GM18499 (cell line): ENCODE results near the gene PRKRIP1.
"Not testable (repeated sequence)": the region's sequence is repeated elsewhere in the genome, so short reads cannot be mapped to it uniquely, and the experiment has no call there.

Source experiments
- ATAC-seq: cut with Tn5 transposase; IDR thresholded peaks from one replicate; pipeline ENCODE4 v1.9.1; 2021; ENCODE audit warnings: moderate number of reproducible peaks; ENCODE audit not compliant: insufficient read depth, unreplicated experiment

PRKRIP1 gene

DNA sequence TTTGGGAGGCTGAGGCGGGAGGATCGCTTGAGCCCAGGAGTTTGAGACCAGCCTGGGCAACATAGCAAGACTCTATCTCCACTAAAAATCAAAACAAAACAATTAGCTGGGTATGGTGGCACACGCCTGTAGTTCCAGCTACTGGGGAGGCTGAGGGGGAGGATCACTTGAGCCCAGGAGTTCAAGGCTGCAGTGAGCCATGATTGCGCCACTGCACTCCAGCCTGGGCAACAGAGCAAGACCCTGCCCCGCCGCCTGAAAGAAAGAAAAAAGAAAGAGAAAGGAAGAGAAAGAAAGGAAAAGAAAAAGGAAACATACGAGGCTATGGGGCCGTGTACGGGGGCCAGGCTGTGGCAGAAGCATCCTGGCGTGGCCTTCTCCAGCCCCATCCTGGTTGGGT, 58.8 kb downstream of the PRKRIP1 start:
- not testable (repeated sequence) for ATAC-seq

DNA sequence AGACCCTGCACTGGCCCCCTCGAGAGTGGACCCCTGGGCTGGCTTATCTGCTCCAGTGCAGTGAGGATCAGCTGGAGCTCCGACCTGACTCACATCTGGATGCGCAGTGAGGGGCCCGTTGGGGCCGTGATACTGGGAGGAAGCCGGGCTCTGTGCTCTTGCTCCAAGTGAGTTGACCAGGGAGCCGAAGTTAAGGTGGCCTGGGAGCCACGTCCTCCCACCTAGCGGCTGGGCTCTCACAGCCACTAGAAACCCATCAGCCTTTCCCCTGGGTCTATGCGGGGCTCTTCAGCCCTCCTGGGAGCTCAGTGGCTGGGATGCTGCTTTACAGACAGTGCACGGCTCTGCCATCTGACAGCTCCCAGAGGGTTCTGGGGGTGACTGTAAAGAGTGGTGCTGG, 59.4 kb downstream of the PRKRIP1 start:
- ATAC-seq = no peak

DNA sequence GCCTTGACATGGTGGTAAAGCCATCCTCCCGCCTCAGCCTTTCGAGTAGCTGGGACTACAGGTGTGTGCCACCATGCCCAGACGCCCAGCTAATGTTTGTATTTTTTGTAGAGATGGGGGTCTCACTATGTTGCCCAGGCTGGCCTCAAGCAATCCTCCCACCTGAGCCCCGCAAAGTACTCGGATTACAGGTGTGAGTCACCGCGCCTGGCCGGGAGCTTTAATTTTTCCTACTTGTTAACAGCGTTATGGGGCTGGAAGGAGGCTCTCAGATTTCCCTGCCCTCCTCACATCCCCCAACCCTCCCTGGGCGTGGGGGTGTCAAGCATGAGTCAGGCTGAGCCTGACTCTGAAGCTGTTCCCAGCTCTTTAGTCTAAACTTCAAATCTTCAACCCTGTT, 60.2 kb downstream of the PRKRIP1 start:
- ATAC-seq = no peak

DNA sequence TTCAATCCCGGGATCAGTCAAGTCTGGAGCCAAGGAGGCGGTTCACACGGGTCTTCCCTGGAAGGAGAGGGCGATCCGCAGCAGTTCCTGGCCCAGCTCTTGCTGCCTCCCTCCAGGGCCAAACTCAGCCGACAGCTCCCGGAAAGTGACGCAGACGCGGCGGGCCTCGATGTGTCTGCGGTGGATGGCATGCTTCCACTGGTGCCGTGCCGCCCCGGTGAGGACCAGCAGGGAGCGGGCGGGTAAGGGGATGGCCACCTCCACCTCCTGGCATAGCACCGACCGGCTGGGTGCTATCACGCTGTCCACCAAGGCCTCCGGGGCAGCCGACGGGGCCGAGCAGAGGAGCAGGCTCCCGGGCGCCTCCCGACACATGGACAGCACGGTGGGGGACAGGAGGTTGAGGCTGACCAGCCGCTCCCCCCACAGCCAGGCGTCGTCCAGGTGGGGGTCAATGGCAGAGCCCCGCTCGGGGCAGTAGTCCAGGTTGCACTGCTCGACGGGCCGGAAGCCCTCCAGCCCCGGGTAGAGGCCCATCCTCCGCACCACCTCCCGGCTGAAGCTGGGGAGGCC, 61.3 kb downstream of the PRKRIP1 start:
- ATAC-seq = no peak

DNA sequence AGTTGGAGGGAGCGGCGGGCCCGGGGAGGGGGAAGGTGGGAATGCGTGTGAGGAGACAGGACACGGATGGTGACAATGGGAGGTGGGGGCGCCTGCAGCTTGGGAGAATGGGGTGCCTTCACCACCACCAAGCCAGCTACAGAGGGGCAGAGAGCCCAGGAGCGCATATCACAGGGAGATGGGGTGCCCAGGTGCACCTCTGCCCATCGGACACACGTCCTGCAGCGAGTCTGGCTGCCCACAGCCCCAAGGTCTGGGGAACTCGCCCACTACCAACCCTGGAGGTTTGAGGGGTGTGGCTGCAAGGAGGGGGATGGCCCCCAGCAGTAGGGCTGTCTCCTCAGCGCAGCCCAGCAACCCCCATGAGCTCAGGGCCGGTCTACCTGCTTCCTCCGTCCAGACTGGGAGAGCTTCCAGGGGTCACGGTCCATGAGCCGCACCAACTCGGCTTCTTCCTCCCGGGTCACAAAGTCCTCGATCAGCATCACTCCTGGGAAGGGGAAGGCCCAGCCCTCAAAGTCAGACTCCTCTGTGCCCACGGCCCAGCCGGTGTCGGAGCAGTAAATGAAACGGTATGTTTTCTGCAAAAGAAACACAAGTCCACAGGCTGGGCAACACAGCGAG, 63.2 kb downstream of the PRKRIP1 start:
- no peak for ATAC-seq

DNA sequence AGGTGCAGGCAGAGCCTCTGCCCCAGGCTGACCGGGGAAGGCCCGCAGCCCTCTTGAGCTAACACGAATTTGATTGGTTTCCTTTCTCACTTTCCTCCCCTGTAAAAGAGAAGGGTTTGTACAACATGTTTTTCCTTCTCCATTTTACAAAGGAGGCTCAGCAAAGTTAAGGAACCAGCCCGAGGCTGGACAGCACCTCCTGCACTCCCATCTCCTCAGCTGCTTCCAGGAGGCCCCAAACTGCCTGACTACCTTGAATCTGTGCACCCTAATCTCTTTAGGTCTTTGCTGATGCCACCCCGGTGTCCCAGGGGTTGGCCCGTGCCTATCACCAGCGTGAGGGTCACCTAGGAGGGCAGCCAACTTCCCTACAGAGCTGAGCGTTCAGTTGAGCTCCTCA, 64.3 kb downstream of the PRKRIP1 start:
- no peak for ATAC-seq

DNA sequence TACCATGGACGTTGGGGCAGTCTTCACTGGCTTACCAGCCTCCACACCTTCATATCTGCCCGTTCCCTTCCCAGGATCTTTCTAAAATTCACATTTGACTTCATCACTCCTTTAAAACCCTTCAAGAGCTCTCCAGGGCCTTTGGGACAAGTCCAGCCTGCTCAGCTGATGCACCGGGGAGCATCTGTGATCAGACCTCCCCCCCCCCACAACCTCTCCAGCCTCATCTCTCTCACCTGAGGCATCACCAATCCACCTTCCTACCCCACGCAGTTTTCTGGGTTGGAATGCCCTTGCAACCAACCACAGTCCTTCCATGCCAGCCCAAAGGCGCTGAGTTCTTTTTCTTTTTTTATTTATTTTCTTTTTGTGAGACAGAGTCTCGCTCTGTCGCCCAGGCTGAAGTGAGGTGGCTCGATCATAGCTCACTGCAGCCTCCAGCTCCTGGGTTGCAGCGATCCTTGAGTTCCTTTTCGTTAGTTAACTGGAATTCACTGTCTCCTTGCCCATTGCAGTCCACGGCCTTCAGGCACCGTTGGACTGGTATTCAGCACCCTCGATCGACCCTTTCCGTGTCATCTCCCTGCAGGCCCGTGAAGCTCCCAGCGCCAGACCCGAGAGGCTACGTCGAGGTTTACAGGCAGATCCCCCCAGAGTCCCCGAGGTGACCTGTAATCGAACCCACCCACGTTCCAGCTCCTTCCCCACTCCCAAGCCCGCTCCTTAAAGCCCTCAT, 67.8 kb downstream of the PRKRIP1 start:
- no peak for ATAC-seq

DNA sequence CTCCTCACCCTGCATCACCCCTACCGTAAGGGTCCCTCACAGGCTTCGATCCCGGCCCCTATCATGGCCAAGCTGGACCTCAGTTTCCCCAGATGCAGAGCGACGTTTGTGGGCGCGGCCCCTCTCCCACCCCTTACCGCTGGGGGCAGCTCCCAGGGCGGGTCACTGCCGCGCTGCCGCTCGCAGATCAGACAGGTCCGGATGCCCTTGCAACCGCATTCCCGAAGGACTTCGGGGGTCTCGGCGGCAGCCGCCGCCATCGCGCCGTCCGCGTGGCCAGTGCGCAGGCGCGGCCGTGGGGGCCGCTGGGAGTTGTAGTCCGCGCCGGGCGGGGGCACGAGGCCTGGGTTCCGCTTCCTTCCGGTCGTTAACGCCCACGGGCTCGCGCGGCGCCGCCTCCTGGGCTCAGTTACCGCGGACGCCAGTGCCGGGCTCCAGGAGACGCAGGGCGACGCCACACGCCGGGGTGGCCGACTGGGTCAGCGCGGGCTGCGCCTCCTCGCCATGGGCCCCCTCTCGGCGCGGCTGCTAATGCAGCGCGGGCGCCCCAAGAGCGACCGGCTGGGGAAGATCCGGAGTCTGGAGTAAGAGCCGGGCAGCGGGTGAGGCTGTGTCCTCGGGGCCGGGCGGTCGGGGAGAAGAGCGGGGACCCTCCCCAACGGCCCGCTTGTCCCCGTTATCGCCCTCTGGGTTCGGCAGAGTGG, 68.6 kb downstream of the PRKRIP1 start, which contains the start of the genes ALKBH4 and LRWD1:
TSS of gene ALKBH4 (minus strand) at position 287 of the 704 bp plus-strand sequence. CDS start at position 260, 27 bp downstream.
TSS of gene LRWD1 (plus strand) at position 408 of the 704 bp plus-strand sequence. CDS start at position 505, 97 bp downstream.
- no peak for ATAC-seq

DNA sequence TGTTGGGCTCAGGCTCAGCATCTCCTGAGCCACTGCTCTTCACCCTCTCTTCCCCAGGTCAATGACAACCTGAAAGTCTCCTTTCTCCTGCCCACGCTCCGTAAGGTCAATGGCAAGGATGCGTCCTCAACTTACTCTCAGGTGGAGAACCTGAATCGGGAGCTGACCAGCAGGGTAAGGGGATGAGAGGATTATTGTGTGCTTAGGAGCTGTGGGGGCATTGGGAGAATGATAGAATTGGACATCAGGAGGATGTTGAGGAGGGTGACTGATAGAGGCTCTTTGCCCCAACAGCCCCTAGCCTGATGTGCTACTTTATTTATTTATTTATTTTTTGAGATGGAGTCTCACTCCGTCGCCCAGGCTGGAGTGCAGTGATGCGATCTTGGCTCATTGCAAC, 69.9 kb downstream of the PRKRIP1 start:
- no peak for ATAC-seq

DNA sequence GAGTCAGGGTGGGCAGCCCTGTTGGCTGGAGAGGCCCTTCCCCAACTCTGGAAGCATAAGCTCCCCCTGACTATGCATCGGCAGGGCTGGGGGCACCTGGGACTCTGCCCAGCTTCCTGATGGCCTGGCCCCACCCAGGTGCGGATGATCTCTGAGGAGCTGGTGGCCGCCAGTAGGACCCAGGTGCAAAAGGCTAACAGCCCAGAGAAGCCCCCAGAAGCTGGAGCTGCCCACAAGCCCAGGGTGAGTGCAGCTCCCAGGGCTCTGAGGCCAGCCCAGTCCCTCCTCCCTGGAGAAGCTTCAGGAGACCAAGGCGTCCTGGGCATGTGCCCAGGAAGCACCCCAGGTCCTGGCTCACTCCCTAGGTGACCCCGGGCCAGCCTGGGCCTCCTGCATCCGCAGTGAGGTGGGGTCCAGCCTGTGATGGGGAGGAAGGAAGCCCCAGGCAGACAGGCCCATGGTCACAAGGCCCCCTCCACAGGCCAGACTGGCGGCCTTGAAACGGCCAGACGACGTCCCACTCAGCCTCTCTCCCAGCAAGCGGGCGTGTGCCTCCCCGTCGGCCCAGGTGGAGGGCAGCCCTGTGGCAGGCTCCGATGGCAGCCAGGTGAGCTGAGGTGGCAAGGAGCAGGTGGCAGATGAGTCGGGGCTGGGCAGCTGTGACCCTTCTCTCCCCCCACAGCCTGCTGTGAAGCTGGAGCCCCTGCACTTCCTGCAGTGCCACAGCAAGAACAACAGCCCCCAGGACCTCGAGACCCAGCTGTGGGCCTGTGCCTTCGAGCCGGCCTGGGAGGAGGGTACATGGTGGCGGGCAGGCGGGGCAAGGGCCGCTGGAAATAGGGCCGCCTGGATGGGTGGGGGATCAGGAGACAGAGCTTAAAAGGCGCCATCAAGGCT, 71.7 kb downstream of the PRKRIP1 start:
- no peak for ATAC-seq

DNA sequence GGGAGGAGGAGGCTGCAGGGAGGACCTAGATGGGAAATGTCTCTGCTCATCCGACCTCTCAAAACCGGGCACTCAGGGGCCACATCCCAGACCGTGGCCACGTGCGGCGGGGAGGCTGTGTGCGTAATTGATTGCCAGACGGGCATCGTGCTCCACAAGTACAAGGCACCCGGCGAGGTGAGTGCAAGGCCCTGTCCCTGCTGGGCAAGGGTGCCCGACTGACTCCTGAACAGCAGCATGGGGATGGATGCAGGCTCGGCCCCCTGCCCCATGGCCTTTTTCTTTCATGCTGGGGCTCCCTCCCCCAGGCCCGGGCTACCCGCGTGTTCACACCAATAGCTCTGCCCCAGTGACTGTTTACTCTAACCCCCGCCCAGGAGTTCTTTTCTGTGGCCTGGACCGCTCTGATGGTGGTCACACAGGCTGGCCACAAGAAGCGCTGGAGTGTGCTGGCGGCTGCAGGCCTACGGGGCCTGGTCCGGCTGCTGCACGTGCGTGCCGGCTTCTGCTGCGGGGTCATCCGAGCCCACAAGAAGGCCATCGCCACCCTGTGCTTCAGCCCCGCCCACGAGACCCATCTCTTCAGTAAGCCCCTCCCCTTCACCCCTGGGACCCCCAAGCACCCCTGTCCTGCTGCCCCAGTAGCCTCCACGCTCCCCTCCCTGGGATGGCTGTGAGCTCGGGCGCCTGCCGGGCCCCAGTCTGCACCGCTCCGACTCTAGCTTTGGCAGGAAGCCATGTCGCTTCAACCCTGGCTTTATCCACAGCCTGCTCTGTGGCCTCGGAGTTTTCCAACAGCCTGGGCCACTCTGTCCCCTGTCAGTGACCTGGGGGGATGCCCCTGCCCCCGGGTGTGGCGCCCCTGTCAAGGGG, 72.6 kb downstream of the PRKRIP1 start:
- no peak for ATAC-seq

DNA sequence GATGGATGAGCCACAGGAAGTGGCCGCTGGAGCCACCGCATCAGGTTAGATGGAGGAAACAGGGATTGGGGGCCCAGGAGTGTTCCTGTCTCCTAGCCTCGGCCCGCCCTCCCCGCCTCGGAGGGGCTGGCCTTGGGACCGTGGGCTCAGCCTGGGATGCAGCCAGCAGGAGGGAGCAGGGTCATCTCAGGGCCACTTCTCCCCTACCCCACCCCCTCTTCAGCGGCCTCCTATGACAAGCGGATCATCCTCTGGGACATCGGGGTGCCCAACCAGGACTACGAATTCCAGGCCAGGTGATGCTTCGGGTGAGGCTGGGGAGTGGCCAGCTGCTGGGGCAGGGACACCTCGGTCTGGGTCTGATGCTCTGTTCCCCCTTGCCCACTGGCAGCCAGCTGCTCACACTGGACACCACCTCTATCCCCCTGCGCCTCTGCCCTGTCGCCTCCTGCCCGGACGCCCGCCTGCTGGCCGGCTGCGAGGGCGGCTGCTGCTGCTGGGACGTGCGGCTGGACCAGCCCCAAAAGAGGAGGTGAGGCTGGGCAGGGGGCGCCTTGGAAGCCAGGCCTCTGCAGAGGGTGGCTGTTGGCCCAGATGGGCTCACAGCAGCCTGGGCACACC, 73.3 kb downstream of the PRKRIP1 start:
- no peak for ATAC-seq

DNA sequence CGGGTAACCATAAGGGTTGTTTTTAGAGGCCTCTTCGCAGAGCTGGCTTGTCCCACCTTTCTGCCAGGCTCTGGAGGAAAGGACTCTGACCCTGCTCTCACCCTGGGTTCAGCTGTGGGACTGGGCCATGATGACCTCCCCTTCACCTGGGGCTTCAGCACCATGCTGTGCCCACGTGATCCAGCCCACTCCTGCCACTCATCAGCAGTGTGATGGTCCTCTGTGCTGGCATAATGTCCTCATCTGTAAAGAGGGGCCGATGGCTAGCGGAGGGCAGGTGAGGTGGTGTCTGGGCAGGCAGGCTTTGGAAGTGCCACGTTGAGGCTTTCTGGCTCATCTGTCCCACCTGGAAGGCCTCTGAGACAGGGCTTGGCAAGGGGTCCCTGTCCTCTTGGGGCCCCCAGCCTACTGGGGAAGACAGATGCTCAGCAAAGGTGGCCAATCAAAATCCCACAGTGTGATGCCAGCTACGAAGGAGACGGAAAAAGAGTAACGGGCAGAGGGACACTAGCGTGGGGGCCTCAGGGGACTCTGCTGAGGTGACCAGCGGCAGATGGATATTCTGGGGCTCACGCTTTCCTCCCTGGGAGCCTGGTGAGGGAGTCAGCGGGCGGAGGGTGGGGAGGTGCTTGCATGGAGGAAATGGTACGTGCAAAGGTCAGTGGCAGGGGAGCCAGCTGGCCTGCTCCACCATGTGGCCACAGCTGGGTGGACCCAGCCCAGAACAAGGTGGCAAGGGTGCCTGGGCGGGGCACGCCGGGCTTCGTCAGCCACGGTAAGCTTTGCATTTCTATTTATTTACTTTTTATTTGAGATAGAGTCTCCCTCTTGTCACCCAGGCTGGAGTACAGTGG, 74.0 kb downstream of the PRKRIP1 start:
- ATAC-seq = no peak

DNA sequence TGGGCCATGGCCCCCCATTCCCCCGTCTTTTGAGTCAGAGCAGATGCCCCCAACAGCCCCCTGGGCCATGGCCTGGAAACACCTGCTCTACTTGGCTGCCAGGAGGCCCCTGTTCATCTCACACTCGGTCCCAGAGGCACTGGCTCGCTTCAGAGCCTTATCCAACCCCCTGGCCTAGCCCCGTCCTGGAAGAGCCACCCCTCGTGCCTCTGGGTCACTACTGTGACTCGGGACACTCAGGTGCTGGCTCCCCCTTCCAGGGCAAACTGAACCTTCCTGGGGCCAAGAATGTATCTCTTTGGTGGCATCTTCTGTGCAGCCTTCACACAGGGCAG, 75.6 kb downstream of the PRKRIP1 start:
- ATAC-seq = no peak

DNA sequence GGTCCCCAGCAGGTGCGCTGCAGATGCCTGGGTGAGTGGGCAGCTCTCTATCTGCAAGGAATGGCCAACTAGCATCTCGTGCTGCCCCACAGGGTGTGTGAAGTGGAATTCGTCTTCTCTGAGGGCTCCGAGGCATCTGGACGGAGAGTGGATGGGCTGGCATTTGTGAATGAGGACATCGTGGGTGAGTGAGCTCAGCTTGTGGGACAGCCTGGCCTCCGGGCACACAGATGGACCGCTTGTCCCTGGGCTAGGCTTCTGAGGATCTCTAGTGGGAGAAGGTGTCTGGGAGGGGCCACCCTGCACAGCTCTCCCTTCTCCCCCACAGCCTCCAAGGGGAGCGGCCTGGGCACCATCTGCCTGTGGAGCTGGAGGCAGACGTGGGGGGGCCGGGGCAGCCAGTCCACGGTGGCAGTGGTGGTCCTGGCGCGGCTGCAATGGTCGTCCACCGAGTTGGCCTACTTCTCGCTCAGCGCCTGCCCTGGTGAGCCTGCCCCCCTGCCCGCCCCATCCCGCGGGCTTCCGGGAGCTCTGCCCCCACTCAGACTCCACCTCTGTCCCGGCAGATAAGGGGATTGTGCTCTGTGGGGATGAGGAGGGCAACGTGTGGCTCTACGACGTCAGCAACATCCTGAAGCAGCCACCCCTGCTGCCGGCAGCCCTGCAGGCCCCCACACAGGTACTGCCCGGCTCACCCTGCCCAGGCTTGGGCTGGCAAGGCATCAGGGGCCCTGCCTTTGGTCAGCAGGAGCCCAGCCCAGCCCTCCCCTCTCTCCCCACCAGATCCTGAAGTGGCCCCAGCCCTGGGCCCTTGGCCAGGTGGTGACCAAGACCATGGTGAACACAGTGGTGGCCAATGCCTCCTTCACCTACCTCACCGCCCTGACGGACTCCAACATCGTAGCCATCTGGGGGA, 76.2 kb downstream of the PRKRIP1 start:
- ATAC-seq = no peak

DNA sequence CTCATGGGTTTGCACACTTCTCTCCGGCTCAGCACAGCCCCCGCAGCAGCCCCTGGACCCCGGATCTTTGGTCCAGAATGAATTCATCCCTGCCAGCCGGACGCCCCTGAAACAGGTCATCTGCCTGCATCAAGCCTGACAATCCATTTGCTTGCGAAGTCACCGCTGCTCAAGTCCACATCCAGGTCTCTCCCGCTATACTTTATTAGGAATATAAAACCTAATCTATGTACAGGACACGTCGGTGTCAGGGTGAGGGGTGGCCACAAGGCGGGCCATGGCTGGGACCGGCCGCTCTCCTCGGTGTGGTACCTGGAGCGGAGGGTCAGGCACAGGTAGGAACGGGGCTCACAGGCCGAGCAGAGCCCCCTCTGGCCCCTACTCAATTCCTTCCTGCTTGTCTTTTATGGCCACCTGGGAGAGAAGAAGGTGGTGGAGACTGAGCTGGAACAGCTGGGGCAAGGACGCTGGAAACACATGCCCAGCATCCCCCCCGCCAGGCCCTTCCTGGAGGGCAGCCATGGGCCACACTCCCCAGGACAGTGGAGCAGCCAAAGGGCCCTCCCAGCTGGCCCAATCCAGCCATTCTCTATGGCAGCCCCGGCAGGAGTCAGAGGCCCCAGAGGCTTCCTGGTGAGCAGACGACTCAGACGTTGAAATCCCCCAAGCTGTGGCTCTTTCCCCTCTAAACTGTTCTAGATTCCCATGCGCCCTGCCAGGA, 77.3 kb downstream of the PRKRIP1 start:
- no peak for ATAC-seq
